ENCODE measurements around the gene KNL1. TPM values are rescaled to one million over a fixed set of nuclear protein-coding genes. Genes with fewer than 3 reads are reported as not detected.

KNL1 gene
- total RNA-seq, 1 experiment from 2014 or later: 19.7 TPM

DNA sequence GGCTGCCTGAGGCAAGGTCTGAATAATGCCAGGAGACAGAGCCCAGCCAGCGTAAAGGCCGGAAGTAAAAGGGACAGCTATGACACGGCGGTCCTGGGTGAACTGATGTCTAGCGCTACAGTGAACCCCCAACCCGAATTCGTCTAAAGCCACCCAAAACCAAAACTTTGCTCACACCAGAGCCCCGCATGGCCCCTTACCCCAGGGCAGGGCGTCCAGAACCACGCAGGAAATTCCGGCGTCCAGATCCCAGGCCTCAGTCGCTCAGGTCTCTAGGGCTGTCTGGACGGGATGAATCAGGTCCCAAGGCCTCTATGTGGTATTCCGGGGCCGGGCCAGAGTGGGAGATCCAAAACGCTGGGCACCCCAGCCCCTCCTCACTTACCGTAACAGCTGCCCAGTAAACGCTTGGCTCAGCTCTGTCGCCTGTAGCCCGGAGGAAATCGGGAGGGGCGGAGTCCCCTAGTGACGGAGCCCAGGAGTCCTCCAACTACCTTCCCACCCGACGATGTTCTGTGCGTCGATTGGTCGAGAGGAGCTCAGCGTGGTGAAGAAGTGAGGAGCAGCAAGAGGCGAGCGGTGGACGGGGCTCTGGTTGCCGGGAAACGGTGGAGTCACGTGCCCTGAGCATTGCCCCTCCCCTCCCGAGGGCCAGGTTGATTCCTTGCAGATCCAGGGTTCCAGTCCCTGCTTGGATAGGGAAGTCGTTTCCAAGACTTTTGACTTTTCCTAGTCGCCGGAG, 29.3 kb upstream of the KNL1 start, which contains the start of gene CCDC32:
CCDC32 (minus strand) TSS at position 452 of the 742 bp plus-strand sequence. CDS start 2,027 bp downstream, outside the sequence.
- no peak within 1 kb of the TSS for H4K5ac ChIP-seq (ENCODE audit: insufficient read length, low read depth, low read length)
- peak within 1 kb of the TSS; percentile 68 for H3K4me2 ChIP-seq (ENCODE audit: insufficient read depth, insufficient read length, low read length)
- Mint-ChIP-seq H3K4me1 (peaks cover 19 to 23% of the 10 kb centered on the region in 2 experiments), H3K4me3 (peak within 1 kb of the TSS; percentile 91 to 95), H3K27ac (peak within 1 kb of the TSS; percentile 82 to 96 (median 92); a peak in 6 of 7 replicates), H3K9me3 (no peaks in the 10 kb centered on the region; a peak in 1 of 5 replicates), H3K36me3 (ENCODE audit: insufficient read depth in 1 of 3, low read depth in 3 of 3) (peaks cover 0 to 3% (median 0%) of the 10 kb centered on the region in 3 experiments; a peak in 2 of 7 replicates), H3K27me3 (ENCODE audit: low read depth) (peaks cover 2% of the 10 kb centered on the region; the same call in 1 of the 2 replicates)
- H4K20me1 ChIP-seq (ENCODE audit: control insufficient read depth, insufficient read depth, insufficient read length): no peaks in the 10 kb centered on the region
- no peak within 1 kb of the TSS for H2AK5ac ChIP-seq (ENCODE audit: insufficient read length, low read length)
- no peaks in the 10 kb centered on the region for H3K9me3 ChIP-seq (ENCODE audit: control insufficient read depth, low read depth, low read length)
- no peak within 1 kb of the TSS for H2BK12ac ChIP-seq (ENCODE audit: insufficient read length, low read depth, low read length)
- no peak within 1 kb of the TSS for H4K8ac ChIP-seq (replicated peaks; ENCODE audit: insufficient read length, low read depth, low read length)
- H3K14ac ChIP-seq (ENCODE audit: insufficient read depth, low read length): no peak within 1 kb of the TSS
- no peak within 1 kb of the TSS for H3K23ac ChIP-seq (ENCODE audit: insufficient read length, low read depth, low read length)
- H2BK120ac ChIP-seq (ENCODE audit: low read depth, low read length, poor library complexity, severe bottlenecking): no peak within 1 kb of the TSS
- DNase-seq: peak; percentile 100
- WGBS (ENCODE audit: extremely low coverage, insufficient read length, low lambda C conversion rate): no CpG with 5 or more reads among the region's 40 CpGs
- H3K27ac ChIP-seq (ENCODE audit: insufficient read length, low read depth, low read length): no peak within 1 kb of the TSS
- no peak within 1 kb of the TSS for H3K56ac ChIP-seq (ENCODE audit: insufficient read length, low read depth, low read length)
- no peaks in the 10 kb centered on the region for H3K4me1 ChIP-seq (ENCODE audit: insufficient read depth, low read length)
- H2AFZ ChIP-seq (ENCODE audit: low read length): peak within 1 kb of the TSS; percentile 52
- peak within 1 kb of the TSS; percentile 5 for H3K9ac ChIP-seq (ENCODE audit: extremely low read depth, insufficient read length, low read length)
- H2BK15ac ChIP-seq (ENCODE audit: low read depth, low read length): no peak within 1 kb of the TSS
- H3K79me1 ChIP-seq (ENCODE audit: insufficient read depth, low read depth, low read length, poor library complexity, severe bottlenecking): no peaks in the 10 kb centered on the region
- no peak within 1 kb of the TSS for H2BK5ac ChIP-seq (ENCODE audit: insufficient read length, low read length)
- TF ChIP-seq, protein P1, sequence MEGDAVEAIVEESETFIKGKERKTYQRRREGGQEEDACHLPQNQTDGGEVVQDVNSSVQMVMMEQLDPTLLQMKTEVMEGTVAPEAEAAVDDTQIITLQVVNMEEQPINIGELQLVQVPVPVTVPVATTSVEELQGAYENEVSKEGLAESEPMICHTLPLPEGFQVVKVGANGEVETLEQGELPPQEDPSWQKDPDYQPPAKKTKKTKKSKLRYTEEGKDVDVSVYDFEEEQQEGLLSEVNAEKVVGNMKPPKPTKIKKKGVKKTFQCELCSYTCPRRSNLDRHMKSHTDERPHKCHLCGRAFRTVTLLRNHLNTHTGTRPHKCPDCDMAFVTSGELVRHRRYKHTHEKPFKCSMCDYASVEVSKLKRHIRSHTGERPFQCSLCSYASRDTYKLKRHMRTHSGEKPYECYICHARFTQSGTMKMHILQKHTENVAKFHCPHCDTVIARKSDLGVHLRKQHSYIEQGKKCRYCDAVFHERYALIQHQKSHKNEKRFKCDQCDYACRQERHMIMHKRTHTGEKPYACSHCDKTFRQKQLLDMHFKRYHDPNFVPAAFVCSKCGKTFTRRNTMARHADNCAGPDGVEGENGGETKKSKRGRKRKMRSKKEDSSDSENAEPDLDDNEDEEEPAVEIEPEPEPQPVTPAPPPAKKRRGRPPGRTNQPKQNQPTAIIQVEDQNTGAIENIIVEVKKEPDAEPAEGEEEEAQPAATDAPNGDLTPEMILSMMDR (conservative IDR thresholded peaks at IDR 0.05): no peak
- H3K27me3 ChIP-seq (ENCODE audit: insufficient read depth, low read length): no peaks in the 10 kb centered on the region
- H3K4ac ChIP-seq (ENCODE audit: low read depth, low read length): no peak within 1 kb of the TSS
- peaks cover 3% of the 10 kb centered on the region for H3K23me2 ChIP-seq (ENCODE audit: insufficient read length, low read depth, low read length, poor library complexity, severe bottlenecking)
- no peaks in the 10 kb centered on the region for H3K79me2 ChIP-seq (ENCODE audit: insufficient read depth, low read length)
- H3T11ph ChIP-seq (ENCODE audit: low read length): no peak within 1 kb of the TSS
- no peak within 1 kb of the TSS for H3K18ac ChIP-seq (ENCODE audit: insufficient read length, low read depth, low read length)
- H4K91ac ChIP-seq (ENCODE audit: insufficient read length, low read depth, low read length): no peak within 1 kb of the TSS
- H2BK20ac ChIP-seq (ENCODE audit: low read depth, low read length, poor library complexity, severe bottlenecking): no peak within 1 kb of the TSS
